Measurements from ENCODE around the gene ASB1.

GRCh38 chr2:238493880-238494572, 67.3 kb downstream of the ASB1 start:
- no peak for TF ChIP-seq POLR2A (IDR thresholded peaks at IDR 0.05)
- TF ChIP-seq CTCF (IDR thresholded peaks at IDR 0.05): no peak

Data from esophagus squamous epithelium (tissue), 4 donors.